Right atrium auricular region (tissue), 2 donors: ENCODE results near the gene CLBA1. TPM values are rescaled to one million over a fixed set of nuclear protein-coding genes. Genes with fewer than 3 reads are reported as not detected.

Experiments used
- DNase-seq: peaks from one replicate; pipeline ENCODE4 v3.0.0-alpha.2; 2019; ENCODE audit warnings: low spot score
- H3K27ac ChIP-seq, 2 donors: fragments of 200-600 bp; sonication (generic); 1 replicate in 1 of 2; 2 replicates in 1 of 2; pipeline ENCODE4 v1.5.1; 2016 to 2019
- H3K27me3 ChIP-seq, 2 donors: fragments of 200-600 bp; sonication (generic); one replicate each; pipeline versions ENCODE4 v1.5.1 to v1.6.0; 2017 to 2019
- H3K36me3 ChIP-seq: fragments of 200-600 bp; sonication (generic); one replicate; pipeline ENCODE4 v1.5.1; 2016
- H3K4me1 ChIP-seq, 2 donors: fragments of 200-600 bp; sonication (generic); one replicate each; pipeline versions ENCODE4 v1.5.1 to v1.6.0; 2017 to 2019
- H3K4me3 ChIP-seq, 2 donors: fragments of 200-600 bp; sonication (generic); 1 replicate in 1 of 2; 2 replicates in 1 of 2; pipeline ENCODE4 v1.5.1; 2017 to 2019; ENCODE audit warnings: mild to moderate bottlenecking in 1 of 2, moderate library complexity in 1 of 2
- H3K9me3 ChIP-seq, 2 donors: fragments of 200-600 bp; sonication (generic); one replicate each; pipeline ENCODE4 v1.5.1; 2019
- total RNA-seq, 2 donors: library from RNA; depleted of rRNA; stranded (reverse); fragments of >200 nt; gene quantifications; one replicate each; pipeline ENCODE4 v1.1.0, GENCODE V29; 2016
- TF ChIP-seq, protein P1 (sequence below), 2 donors: fragments of 200-600 bp; sonication (generic); IDR thresholded peaks; one replicate each; pipeline ENCODE4 v1.5.1; 2019; ENCODE audit warnings: antibody characterized with exemption in 2 of 2

The CLBA1 gene
- total RNA-seq, 2 donors from 2014 or later: 2.0 to 2.2 TPM

DNA sequence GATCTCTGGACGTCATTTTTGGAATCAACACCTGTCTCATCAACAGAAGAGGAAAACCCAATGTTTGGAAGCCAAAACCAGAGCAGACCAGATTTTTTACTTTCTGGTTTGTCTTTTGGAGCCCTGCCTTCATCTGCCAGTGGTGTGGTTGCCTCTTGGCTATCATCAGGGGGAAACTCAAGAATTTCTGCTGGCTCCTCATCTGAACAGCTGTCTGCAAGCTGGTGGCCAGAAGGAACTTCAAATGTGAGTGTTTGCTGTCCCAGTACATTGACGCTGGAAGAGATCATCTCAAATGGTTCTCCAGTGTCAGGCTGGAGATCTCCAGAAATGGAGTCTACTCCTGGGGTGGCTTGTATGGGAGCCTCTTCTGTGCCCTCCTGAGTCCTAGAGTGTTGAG lies 47.2 kb upstream of the CLBA1 start:
- no peaks in the 10 kb centered on the region for H3K36me3 ChIP-seq
- no peak overlapping the region for H3K4me3 ChIP-seq
- no peaks in the 10 kb centered on the region for H3K9me3 ChIP-seq
- H3K27ac ChIP-seq: no peak overlapping the region
- no peaks in the 10 kb centered on the region for H3K27me3 ChIP-seq
- peaks cover 0 to 5% of the 10 kb centered on the region in 2 donors for H3K4me1 ChIP-seq
- no peak for DNase-seq
- TF ChIP-seq, protein P1, sequence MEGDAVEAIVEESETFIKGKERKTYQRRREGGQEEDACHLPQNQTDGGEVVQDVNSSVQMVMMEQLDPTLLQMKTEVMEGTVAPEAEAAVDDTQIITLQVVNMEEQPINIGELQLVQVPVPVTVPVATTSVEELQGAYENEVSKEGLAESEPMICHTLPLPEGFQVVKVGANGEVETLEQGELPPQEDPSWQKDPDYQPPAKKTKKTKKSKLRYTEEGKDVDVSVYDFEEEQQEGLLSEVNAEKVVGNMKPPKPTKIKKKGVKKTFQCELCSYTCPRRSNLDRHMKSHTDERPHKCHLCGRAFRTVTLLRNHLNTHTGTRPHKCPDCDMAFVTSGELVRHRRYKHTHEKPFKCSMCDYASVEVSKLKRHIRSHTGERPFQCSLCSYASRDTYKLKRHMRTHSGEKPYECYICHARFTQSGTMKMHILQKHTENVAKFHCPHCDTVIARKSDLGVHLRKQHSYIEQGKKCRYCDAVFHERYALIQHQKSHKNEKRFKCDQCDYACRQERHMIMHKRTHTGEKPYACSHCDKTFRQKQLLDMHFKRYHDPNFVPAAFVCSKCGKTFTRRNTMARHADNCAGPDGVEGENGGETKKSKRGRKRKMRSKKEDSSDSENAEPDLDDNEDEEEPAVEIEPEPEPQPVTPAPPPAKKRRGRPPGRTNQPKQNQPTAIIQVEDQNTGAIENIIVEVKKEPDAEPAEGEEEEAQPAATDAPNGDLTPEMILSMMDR (IDR thresholded peaks at IDR 0.05): no peak

GRCh38 chr14:104938960-104939359 lies 46.6 kb upstream of the CLBA1 start:
- Histone ChIP-seq H3K27ac (no peak overlapping the region), H3K4me3 (no peak overlapping the region), H3K4me1 (peaks cover 0 to 1% of the 10 kb centered on the region in 2 donors), H3K27me3 (no peaks in the 10 kb centered on the region), H3K36me3 (no peaks in the 10 kb centered on the region), H3K9me3 (no peaks in the 10 kb centered on the region)
- TF ChIP-seq, protein P1 (IDR thresholded peaks at IDR 0.05): no peak
- no peak for DNase-seq

DNA sequence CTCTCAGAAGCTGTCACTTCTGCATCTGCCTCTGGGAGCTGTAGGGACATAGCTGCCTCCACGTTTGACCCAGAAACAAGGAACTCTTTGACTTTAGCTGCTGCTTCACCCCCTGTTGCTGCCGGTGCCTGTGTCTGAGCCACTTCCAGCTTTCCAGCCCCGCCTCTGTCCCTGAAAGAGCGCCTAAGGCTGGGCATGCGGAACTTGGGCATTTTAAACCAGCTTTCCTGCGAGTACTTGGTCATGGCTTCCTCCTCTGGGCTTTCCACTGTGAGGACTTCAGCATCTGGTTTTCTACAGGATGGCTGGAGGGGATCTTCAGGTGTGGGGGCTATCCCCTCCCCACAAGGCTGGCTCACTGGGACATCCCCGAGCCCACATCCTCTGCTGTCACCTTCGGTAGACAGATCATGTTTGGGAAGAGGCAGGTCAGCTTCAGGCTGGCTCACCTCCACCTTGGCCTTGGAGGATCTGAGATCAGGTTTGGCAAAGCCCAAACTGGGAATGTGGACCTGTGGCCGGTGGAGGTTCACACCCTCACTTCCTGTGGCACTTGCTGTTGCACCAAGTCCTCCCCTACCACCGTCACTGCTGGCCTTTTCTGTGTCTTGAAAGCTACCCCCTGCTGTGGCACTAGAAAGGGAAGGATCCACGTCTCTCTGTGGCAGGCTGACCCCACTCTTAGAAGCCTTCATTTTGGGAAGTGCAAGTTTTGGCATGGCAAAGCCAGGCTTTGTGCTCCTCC lies 45.8 kb upstream of the CLBA1 start:
- TF ChIP-seq, protein P1 (IDR thresholded peaks at IDR 0.05): no peak
- H3K4me3 ChIP-seq: no peak overlapping the region
- no peaks in the 10 kb centered on the region for H3K9me3 ChIP-seq
- no peaks in the 10 kb centered on the region for H3K27me3 ChIP-seq
- H3K36me3 ChIP-seq: no peaks in the 10 kb centered on the region
- no peak overlapping the region for H3K27ac ChIP-seq
- DNase-seq: no peak
- no peaks in the 10 kb centered on the region for H3K4me1 ChIP-seq

DNA sequence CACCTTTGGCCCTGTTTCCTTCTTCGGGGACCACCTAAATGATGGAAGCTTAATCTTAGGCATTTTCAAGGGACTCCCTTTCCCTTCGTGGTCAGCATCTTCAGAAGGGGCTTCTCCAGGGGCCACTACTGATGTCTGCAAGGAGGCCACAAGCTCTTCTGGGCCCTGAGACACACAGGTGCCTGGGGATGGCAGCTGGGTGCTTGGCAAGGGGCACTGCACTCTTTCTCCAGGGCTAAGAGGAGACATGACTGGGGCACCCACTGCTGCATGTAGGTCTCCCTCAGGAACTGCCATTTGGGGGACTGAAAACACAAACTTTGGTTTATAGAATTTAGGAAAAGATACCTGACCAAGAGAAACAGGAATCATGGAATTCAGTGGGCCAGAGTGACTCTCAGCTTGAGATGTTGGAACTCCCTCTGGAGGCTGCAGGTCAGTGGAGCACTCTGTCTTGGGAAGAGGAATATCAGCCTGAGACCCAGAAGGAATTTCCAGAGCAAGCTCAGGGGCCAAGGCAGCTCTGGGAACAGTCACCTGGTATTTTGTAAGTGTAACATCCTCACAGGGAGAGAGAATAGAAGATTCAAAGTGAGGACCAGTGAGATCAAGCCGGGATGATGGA lies 45.0 kb upstream of the CLBA1 start:
- no peaks in the 10 kb centered on the region for H3K9me3 ChIP-seq
- no peak for DNase-seq
- H3K4me3 ChIP-seq: no peak overlapping the region
- TF ChIP-seq, protein P1 (IDR thresholded peaks at IDR 0.05): no peak
- H3K27me3 ChIP-seq: no peaks in the 10 kb centered on the region
- no peaks in the 10 kb centered on the region for H3K36me3 ChIP-seq
- H3K27ac ChIP-seq: no peak overlapping the region
- H3K4me1 ChIP-seq: no peaks in the 10 kb centered on the region

DNA sequence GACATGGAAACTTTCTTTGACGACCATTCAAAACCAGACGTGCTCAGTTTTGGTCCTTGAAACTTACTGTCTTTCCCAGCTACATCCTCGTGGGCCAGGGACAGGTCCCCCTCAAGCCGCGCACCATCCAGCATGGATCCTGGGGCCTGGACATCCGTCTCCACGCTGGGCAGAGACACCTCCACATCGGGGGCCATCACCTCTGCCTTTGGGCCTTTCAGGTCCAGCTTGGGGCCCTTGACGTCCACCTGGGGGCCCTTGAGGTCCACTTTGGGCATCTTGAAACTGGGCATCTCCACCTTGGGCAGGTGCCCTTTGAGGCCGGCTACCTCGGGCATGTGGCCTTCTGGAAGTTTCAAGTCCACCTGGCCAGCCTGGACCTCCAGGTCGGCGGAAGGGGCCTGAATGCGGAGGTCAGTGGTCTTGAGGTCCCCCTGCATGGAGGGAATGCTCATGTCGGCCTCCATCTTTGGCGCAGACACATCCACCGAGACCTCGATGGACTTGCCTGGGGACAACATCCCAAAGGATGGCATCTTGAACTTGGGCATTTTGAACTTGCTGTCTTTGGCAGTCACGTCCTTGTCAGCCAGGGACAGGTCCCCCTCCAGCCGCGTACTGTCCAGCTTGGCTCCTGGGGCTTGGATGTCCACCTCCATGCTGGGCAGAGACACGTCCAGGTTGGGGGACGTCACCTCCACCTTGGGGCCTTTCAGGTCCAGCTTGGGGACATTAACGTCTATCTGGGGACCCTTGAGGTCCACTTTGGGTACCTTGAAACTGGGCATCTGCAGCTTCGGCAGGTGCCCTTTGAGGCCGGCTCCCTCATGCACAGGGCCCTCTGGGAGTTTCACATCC lies 43.9 kb upstream of the CLBA1 start:
- Histone ChIP-seq H3K4me3 (no peak overlapping the region), H3K36me3 (no peaks in the 10 kb centered on the region), H3K27me3 (no peaks in the 10 kb centered on the region), H3K9me3 (no peaks in the 10 kb centered on the region), H3K4me1 (no peaks in the 10 kb centered on the region), H3K27ac (no peak overlapping the region)
- no peak for DNase-seq
- TF ChIP-seq, protein P1 (IDR thresholded peaks at IDR 0.05): no peak
